ENCODE measurements around the gene WTIP. TPM values are rescaled to one million over a fixed set of nuclear protein-coding genes. Genes with fewer than 3 reads are reported as not detected.

Gene WTIP
- total RNA-seq, 1 donor from 2014 or later: 14.4 TPM

Other genes starting within 250 kb of the WTIP start
- 26.9 TPM for gene GARRE1, start 227.2 kb upstream of the WTIP start, total RNA-seq
- gene GPI, start 116.6 kb upstream of the WTIP start, total RNA-seq: 75.1 TPM
- gene PDCD2L, start 77.4 kb upstream of the WTIP start, total RNA-seq: 8.8 TPM
- 111 TPM for gene UBA2, start 53.4 kb upstream of the WTIP start, total RNA-seq
- gene SCGB2B2, start 195.4 kb downstream of the WTIP start, total RNA-seq: 0.59 TPM
- 28.7 TPM for gene ZNF302, start 195.9 kb downstream of the WTIP start, total RNA-seq

All from skin of body (tissue), 1 donor.